Testis (tissue), 3 donors: Measurements from ENCODE around the gene TUBGCP3. TPM values are rescaled to one million over a fixed set of nuclear protein-coding genes. Genes with fewer than 3 reads are reported as not detected.

Experiments
- DNase-seq: peaks from one replicate; pipeline ENCODE4 v3.0.0-alpha.2; 2019
- H3K27ac ChIP-seq, 2 donors: fragments of 200-600 bp; sonication (generic); one replicate each; pipeline ENCODE4 v1.5.1; 2019
- H3K27me3 ChIP-seq: fragments of 200-600 bp; sonication (generic); one replicate; pipeline ENCODE4 v1.5.1; 2019
- H3K36me3 ChIP-seq: fragments of 200-600 bp; sonication (generic); one replicate; pipeline ENCODE4 v1.5.1; 2017; ENCODE audit warnings: low read depth; ENCODE audit errors: missing control alignments
- H3K4me1 ChIP-seq: fragments of 200-600 bp; sonication (generic); one replicate; pipeline ENCODE4 v1.5.1; 2019
- H3K4me3 ChIP-seq, 2 donors: fragments of 200-600 bp; sonication (generic); one replicate each; pipeline ENCODE4 v1.5.1; 2017 to 2019
- H3K9me3 ChIP-seq: fragments of 200-600 bp; sonication (generic); one replicate; pipeline ENCODE4 v1.5.1; 2017
- POLR2A ChIP-seq: fragments of 450-650 bp; IDR thresholded peaks from one replicate; pipeline ENCODE4 v1.6.1; 2017; ENCODE audit warnings: antibody characterized with exemption, mild to moderate bottlenecking, moderate library complexity
- WGBS, 2 donors: methylation state at CpG; one replicate each; pipeline ENCODE4 v1.1.5; 2018; 5-methylcytosine and 5-hydroxymethylcytosine counted together
- intact Hi-C: fragments of 100-400 bp; cut with DNase I; formaldehyde crosslinking; loops from one replicate; pipeline ENCODE4 v1.15.1; 2023; ENCODE audit warnings: low total_unique reads
- polyA plus RNA-seq: library from polyadenylated mRNA; stranded (reverse); fragments of 350-450 nt; fragmentation: Illumina TruSeq; extraction: RNeasy Lipid Tissue Mini Kit (QIAGEN cat#74804); gene quantifications from one replicate; pipeline ENCODE4 v1.2.3, GENCODE V29; 2014; ENCODE audit warnings: low read depth, low replicate concordance; ENCODE audit not compliant: insufficient read depth
- total RNA-seq, 2 donors: library from RNA; depleted of rRNA; stranded (reverse); fragments of >200 nt; gene quantifications; one replicate each; pipeline ENCODE4 v1.2.3, GENCODE V29; 2016
- TF ChIP-seq, protein P1 (sequence below), 3 experiments: fragments of 450-650 bp in 2 of 3; fragments of 200-600 bp in 1 of 3; sonication (generic) in 1 of 3; IDR thresholded peaks; one replicate each; pipeline ENCODE4 v1.5.1; 2016 to 2019; ENCODE audit warnings: antibody characterized with exemption in 3 of 3, mild to moderate bottlenecking in 2 of 3, moderate library complexity in 1 of 3

Gene TUBGCP3
- total and polyA plus RNA-seq, 3 donors from 2014 or later = 42.4 to 53.1 (median 53.1) TPM

DNA sequence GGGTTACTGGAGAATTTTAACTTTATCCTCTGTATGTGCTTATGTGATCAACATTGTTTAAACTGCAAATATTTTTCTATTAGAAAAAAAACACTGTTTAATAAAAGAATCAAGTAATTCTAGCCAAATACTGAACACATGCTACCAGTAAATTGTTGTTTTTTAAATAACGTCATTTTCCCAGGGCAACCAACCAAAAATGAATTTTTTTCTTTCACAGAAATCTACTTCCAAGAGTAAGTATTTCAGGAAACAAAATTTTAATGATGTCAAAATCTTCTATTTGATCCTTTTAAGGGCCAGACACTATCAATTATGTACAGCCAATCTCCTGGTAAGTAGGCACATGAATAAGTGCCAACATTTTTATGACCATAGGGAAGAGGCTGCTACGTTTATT lies 57.1 kb downstream of the TUBGCP3 start:
- no peak for DNase-seq
- Histone ChIP-seq H3K36me3 (no peaks in the 10 kb centered on the region), H3K27ac (no peak overlapping the region), H3K27me3 (no peaks in the 10 kb centered on the region), H3K4me1 (no peaks in the 10 kb centered on the region), H3K4me3 (no peak overlapping the region), H3K9me3 (no peaks in the 10 kb centered on the region)
- intact Hi-C loops = no loop called here
- TF ChIP-seq, protein P1, sequence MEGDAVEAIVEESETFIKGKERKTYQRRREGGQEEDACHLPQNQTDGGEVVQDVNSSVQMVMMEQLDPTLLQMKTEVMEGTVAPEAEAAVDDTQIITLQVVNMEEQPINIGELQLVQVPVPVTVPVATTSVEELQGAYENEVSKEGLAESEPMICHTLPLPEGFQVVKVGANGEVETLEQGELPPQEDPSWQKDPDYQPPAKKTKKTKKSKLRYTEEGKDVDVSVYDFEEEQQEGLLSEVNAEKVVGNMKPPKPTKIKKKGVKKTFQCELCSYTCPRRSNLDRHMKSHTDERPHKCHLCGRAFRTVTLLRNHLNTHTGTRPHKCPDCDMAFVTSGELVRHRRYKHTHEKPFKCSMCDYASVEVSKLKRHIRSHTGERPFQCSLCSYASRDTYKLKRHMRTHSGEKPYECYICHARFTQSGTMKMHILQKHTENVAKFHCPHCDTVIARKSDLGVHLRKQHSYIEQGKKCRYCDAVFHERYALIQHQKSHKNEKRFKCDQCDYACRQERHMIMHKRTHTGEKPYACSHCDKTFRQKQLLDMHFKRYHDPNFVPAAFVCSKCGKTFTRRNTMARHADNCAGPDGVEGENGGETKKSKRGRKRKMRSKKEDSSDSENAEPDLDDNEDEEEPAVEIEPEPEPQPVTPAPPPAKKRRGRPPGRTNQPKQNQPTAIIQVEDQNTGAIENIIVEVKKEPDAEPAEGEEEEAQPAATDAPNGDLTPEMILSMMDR (IDR thresholded peaks at IDR 0.05) = no peak
- no peak for TF ChIP-seq POLR2A
- WGBS, 2 donors = 56 to 62% methylated on average over 2 of the region's 2 CpGs

DNA sequence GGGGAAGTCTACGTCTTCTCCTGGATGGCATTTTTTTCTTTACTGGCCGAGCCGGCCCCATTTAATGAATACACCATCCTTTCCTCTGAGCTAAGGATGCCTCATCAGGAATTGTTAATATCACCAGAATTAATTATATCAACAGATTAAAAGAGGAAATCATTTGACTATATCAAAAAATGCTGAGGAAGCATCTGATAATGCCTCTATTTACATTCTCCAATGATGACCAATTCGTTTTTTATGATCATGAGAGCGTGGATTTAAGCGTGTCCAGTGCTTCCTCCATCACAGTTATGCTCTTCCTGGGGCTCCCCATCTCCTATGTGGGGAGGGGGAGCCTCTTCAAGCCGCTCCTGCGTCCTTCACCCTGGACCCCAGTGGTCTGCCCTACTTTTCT lies 58.7 kb downstream of the TUBGCP3 start:
- Histone ChIP-seq H3K27me3 (no peaks in the 10 kb centered on the region), H3K27ac (no peak overlapping the region), H3K9me3 (no peaks in the 10 kb centered on the region), H3K4me1 (no peaks in the 10 kb centered on the region), H3K36me3 (no peaks in the 10 kb centered on the region), H3K4me3 (no peak overlapping the region)
- DNase-seq = no peak
- 94 to 95% methylated on average over 8 of the region's 8 CpGs for WGBS, 2 donors
- intact Hi-C loops = no loop called here
- no peak for TF ChIP-seq POLR2A
- TF ChIP-seq, protein P1 (IDR thresholded peaks at IDR 0.05) = no peak

DNA sequence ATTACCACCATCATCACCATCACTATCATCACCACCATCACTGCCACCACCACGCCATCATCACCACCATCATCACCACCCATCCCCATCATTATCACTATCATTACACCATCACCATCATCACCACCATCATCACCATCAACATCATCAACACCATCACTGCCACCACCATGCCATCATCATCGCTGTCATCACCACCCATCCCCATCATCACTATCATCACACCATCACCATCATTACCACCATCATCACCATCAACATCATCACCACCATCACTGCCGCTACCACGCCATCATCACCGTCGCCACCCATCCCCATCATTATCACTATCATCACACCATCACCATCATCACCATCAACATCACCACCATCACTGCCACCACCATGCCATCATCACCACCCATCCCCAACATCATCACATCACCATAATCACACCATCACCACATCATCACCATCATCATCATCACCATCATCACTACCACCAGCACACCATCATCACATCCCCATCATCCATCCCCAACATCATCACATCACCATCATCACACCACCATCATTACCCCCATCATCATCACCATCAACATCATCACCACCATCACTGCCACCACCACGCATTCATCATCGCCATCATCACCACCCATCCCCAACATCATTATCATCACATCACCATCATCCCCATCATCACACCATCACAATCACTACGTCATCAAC lies 61.7 kb downstream of the TUBGCP3 start:
- TF ChIP-seq POLR2A = no peak
- TF ChIP-seq, protein P1 (IDR thresholded peaks at IDR 0.05) = no peak
- Histone ChIP-seq H3K36me3 (no peaks in the 10 kb centered on the region), H3K27ac (no peak overlapping the region), H3K4me3 (no peak overlapping the region), H3K9me3 (no peaks in the 10 kb centered on the region), H3K27me3 (no peaks in the 10 kb centered on the region), H3K4me1 (no peaks in the 10 kb centered on the region)
- intact Hi-C loops = no loop called here
- DNase-seq = no peak
- WGBS, 2 donors = 95 to 96% methylated on average over 9 of the region's 9 CpGs

DNA sequence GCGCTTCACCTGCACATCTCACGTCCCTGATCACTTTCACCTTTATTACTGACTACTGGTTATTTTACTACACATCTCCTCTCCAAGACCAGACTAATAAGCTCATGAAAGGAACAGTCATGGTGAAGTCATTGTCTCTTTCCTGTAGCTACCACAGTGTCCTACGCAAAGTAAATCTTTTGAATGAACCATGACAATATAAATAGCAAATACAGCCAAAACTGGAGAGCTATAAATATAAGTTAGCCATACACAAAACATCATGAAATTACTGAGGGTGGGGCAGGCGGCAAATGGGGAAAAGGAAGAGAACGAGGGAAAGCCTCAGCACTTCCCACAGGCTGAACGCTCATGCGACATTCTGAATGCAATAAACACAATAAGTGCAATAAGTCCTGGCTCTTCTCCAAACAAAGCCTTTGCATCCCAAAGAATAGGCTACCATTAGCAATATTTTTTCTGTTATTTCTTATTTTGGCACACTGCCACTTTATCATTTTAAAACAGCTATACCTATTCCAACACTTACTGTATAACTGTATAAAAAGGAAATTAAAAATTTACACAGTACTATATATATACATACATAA lies 62.5 kb downstream of the TUBGCP3 start:
- no peak overlapping the region for H3K27ac ChIP-seq
- no peaks in the 10 kb centered on the region for H3K4me1 ChIP-seq
- DNase-seq = no peak
- TF ChIP-seq, protein P1 (IDR thresholded peaks at IDR 0.05) = no peak
- no peak for TF ChIP-seq POLR2A
- H3K36me3 ChIP-seq = no peaks in the 10 kb centered on the region
- no peaks in the 10 kb centered on the region for H3K9me3 ChIP-seq
- no peaks in the 10 kb centered on the region for H3K27me3 ChIP-seq
- H3K4me3 ChIP-seq = no peak overlapping the region
- 92 to 96% methylated on average over 7 of the region's 7 CpGs for WGBS, 2 donors
- intact Hi-C loops = no loop called here

DNA sequence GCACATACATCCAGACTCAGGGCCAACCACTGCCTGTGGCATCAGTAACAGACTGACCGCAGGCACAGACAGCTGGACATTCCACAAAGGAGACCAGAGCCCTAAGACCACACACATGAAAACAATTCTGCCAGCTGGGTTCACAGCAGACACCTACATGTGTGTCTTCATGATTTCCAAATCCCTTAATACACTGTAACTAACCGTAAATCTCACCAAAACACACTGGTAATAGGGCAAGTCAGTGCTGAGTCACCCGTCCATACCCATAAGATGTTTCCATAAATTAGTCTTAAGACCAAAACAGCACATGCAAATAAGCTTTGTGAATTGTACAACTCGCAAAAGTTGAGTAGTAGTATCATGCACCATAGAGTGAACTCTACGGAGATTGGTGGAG lies 65.4 kb downstream of the TUBGCP3 start:
- H3K27ac ChIP-seq = no peak overlapping the region
- WGBS, 2 donors = 95 to 96% methylated on average over 5 of the region's 5 CpGs
- H3K9me3 ChIP-seq = no peaks in the 10 kb centered on the region
- DNase-seq = no peak
- intact Hi-C loops = no loop called here
- no peaks in the 10 kb centered on the region for H3K4me1 ChIP-seq
- H3K36me3 ChIP-seq = no peaks in the 10 kb centered on the region
- no peaks in the 10 kb centered on the region for H3K27me3 ChIP-seq
- TF ChIP-seq, protein P1 (IDR thresholded peaks at IDR 0.05) = no peak
- no peak for TF ChIP-seq POLR2A
- no peak overlapping the region for H3K4me3 ChIP-seq
